Suprapubic skin (tissue), 4 donors: ENCODE results near the gene BDKRB2.

ENCODE experiments used
- POLR2A ChIP-seq, 2 donors: fragments of 450-650 bp; IDR thresholded peaks; one replicate each; pipeline ENCODE4 v1.6.1; 2017; ENCODE audit warnings: antibody characterized with exemption in 2 of 2, mild to moderate bottlenecking in 2 of 2, moderate library complexity in 2 of 2
- POLR2AphosphoS5 ChIP-seq, 3 donors: sonication (generic); formaldehyde crosslinking; IDR thresholded peaks; one replicate each; pipeline ENCODE4 v1.6.1; 2017; ENCODE audit warnings: antibody characterized with exemption in 3 of 3
- TF ChIP-seq, protein P1 (sequence below), 2 donors: fragments of 200-600 bp in 1 of 2; fragments of 450-650 bp in 1 of 2; sonication (generic) in 1 of 2; IDR thresholded peaks; one replicate each; pipeline ENCODE4 v1.5.1; 2016 to 2019; ENCODE audit warnings: antibody characterized with exemption in 2 of 2, mild to moderate bottlenecking in 1 of 2, moderate library complexity in 1 of 2

- TF ChIP-seq, protein P1, sequence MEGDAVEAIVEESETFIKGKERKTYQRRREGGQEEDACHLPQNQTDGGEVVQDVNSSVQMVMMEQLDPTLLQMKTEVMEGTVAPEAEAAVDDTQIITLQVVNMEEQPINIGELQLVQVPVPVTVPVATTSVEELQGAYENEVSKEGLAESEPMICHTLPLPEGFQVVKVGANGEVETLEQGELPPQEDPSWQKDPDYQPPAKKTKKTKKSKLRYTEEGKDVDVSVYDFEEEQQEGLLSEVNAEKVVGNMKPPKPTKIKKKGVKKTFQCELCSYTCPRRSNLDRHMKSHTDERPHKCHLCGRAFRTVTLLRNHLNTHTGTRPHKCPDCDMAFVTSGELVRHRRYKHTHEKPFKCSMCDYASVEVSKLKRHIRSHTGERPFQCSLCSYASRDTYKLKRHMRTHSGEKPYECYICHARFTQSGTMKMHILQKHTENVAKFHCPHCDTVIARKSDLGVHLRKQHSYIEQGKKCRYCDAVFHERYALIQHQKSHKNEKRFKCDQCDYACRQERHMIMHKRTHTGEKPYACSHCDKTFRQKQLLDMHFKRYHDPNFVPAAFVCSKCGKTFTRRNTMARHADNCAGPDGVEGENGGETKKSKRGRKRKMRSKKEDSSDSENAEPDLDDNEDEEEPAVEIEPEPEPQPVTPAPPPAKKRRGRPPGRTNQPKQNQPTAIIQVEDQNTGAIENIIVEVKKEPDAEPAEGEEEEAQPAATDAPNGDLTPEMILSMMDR (IDR thresholded peaks at IDR 0.05), result no peak
- TF ChIP-seq POLR2A (IDR thresholded peaks at IDR 0.05), result no peak
- no peak for TF ChIP-seq POLR2AphosphoS5 (IDR thresholded peaks at IDR 0.05)
Observed at GRCh38 chr14:96161636-96162035, 43.0 kb upstream of the BDKRB2 start.
